HG02852 (cell line): Measurements from ENCODE around the gene SMPD2.

Source experiments
- ATAC-seq: cut with Tn5 transposase; IDR thresholded peaks from one replicate; pipeline ENCODE4 v1.9.1; 2021; ENCODE audit warnings: mild to moderate bottlenecking, moderate library complexity; ENCODE audit not compliant: unreplicated experiment

SMPD2 gene

GRCh38 chr6:109440331-109441068, at the start of gene SMPD2, which contains the start of gene PPIL6:
TSS of gene SMPD2 (plus strand) at chr6:109440724. CDS start at chr6:109441122, 398 bp downstream.
TSS of gene PPIL6 (minus strand) at chr6:109440628. CDS start at chr6:109440590, 38 bp downstream.
- peak; percentile 89 for ATAC-seq

DNA sequence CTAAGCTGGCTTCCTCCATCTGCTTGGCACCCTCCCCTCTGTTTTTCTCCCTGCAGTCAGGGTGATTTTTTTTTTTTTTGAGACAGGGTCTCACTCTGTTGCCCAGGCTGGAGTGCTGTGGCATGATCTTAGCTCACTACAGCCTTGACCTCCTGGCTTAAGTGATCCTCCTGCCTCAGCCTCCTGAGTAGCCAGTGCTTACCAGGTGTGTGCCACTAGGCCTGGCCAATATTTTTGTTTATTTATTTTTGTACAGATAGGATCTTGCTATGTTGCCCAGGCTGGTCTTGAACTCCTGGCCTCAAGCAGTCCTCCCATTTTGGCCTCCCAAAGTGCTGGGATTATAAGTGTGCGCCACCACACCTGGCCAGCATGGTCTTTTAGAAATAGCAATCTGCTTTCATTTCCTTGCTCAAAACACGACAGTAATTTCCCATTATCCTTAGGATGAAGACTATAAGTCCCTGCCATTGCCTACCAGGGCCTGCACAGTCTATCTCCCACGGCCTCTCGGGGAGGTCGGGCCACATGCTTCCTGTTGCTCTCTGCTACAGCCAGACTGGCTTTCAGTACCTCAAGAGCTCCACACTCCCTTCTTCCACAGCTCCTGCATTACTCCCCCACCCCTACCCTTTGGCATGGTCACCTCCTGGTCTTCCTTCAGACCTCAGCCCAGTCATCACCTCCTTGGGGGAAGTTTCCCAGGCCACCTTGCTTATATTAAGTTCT, 47.2 kb upstream of the SMPD2 start:
- no peak for ATAC-seq

GRCh38 chr6:109393886-109394281, 46.6 kb upstream of the SMPD2 start:
- ATAC-seq, result no peak

GRCh38 chr6:109396046-109396718, 44.3 kb upstream of the SMPD2 start:
- no peak for ATAC-seq

GRCh38 chr6:109397020-109397419, 43.5 kb upstream of the SMPD2 start:
- no peak for ATAC-seq

GRCh38 chr6:109406196-109406595, 34.3 kb upstream of the SMPD2 start:
- no peak for ATAC-seq

- no peak for ATAC-seq
Observed at GRCh38 chr6:109411034-109411433, 29.5 kb upstream of the SMPD2 start.

DNA sequence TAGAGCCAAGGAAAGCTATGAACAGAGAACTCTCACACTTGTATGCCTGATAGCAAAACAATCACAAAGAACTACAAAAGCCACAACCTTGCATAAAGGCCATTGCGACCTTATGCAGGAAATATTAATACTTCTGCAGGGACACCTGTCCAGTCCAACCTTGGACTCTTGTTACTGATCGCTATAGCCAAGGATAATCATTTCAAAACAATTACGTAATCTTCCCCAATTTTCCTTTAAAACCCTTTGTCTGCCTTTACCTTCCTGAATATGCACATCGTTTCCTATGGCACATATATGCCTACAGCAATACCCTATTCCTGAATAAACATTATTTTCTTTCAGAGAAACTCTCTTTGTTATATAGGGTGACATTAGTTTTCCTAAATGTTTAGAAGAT, 22.9 kb upstream of the SMPD2 start:
- no peak for ATAC-seq

- ATAC-seq, result no peak
Observed at GRCh38 chr6:109420751-109421150, 19.8 kb upstream of the SMPD2 start.

- no peak for ATAC-seq
Observed at GRCh38 chr6:109421184-109421583, 19.3 kb upstream of the SMPD2 start.

GRCh38 chr6:109424946-109425345, 15.6 kb upstream of the SMPD2 start:
- no peak for ATAC-seq

DNA sequence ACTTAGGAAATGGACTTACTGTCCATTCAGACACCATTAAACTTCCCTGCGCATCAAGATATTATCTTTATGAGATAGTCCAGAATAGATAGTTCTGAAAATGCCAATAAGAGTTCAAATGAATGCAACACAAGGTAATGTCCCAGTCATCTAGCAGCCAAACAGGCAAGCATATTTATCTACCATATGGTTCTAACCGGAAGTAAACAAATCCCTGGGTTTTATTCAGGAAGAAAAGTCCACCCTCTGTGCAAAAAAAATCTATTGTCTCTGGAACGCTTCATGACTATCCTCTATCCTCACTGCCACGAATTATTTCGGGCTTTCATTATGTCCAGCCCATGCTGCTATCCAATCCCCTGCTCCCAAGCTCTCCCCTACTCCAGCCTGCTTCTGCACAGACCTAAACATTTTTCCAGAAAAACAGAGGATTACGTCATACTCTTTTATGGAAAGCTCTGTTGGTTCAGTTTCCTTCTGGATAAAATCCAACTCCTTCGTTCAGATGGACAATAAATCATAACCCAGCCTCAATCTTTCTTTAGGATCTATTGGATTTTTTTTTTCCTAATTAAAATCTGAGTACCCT, 11.5 kb upstream of the SMPD2 start:
- ATAC-seq, result no peak

DNA sequence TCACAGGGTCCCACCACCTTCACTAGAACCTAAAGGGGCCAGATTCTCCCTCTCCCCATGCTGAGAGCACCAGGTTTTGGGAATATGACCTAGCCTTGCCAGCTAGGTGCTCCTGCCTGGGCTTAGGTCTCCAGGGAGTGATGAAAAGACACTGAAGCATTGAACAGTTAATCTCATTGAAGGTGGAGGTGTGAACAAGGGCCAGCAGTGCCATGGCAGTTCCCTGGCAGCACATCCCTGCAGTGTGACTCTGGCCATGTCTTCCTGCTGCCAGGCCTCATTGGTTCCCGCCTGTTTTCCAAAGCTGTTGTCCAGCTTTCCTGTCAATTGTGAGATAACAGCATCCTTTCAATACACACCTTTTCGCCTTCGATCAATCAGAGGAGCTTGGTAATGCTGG, 11.0 kb upstream of the SMPD2 start:
- no peak for ATAC-seq

- no peak for ATAC-seq
Observed at GRCh38 chr6:109434456-109434855, 6.1 kb upstream of the SMPD2 start.

GRCh38 chr6:109436041-109436440, 4.5 kb upstream of the SMPD2 start:
- no peak for ATAC-seq

DNA sequence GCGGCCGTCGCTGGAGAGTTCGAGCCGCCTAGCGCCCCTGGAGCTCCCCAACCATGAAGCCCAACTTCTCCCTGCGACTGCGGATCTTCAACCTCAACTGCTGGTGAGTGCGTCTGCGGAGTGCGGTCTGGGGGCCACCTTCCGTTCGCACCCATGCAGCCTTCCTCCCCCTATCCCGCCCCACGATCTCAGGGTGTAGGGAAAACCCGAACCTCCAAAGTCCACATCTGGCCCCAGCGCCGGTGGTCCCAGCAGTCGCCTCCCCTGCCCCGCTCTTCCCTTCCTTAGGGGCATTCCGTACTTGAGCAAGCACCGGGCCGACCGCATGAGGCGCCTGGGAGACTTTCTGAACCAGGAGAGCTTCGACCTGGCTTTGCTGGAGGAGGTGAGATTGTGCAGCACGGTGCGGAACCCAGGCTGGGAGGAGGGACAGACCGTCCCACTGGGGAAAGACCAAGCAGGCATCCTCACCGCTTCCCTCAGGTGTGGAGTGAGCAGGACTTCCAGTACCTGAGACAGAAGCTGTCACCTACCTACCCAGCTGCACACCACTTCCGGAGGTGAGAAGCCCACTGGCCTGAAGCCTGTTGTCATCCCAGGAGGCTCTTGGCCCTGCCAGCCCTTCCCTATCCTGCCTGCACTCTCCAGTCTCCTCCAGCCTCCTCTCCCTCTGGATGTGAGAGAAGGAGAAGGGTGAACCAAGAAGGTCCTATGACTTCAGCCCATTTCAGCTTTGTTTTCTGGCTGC, 719 bp downstream of the SMPD2 start:
- peak; percentile 29 for ATAC-seq

GRCh38 chr6:109442393-109442924, 1.9 kb downstream of the SMPD2 start:
- no peak for ATAC-seq

GRCh38 chr6:109443425-109443950, 3.0 kb downstream of the SMPD2 start:
- ATAC-seq, result no peak

DNA sequence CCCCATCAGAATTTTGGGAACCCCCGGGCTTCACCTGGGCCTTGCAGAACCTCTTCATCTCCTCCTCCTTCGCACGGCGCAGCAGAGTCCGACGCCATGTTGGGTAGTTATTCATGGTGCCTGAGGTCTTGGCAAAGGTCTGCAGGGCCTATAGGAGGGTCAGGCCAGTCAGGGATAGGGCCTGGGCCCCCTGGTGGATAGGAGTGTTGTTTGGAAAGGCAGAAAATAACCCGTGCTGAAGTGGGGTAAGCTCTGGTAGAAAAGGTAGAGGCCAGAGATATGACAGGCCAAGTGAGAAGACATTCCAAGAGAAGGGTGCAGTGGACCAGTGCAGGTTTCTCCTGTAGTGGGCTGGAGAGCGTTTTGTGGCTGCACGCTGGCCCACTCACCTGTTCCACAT, 4.9 kb downstream of the SMPD2 start:
- no peak for ATAC-seq

DNA sequence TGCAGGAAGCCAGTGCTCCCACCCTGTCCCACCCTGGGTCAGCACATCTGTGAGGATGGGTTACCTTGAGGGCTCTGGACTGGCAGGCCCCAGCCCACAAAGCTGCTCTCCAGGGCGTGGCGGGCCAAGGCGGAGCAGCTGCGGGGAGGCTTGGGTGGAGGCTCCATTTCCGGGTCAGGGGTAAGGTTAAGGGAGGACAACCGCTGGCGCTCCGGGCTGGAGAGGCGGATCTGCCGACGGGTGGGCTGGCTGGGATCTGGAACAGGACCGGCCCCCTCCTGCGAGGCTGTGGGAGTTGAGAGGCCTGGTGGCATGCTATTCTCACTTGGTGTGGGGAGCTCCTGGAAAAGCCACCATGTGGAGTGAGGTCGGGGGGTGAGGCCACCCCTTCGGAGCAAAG, 5.5 kb downstream of the SMPD2 start:
- ATAC-seq, result no peak
